ENCODE data around the gene CDC14B.

GRCh38 chr9:96605328-96605727, 14.3 kb downstream of the CDC14B start:
- TF ChIP-seq CTCF (IDR thresholded peaks at IDR 0.05) = no peak
- no peak for TF ChIP-seq POLR2A (IDR thresholded peaks at IDR 0.05)

Measured in lower leg skin (tissue), 3 donors.